ENCODE data around the gene SLC2A4.
"Not testable (repeated sequence)": the region's sequence is repeated elsewhere in the genome, so short reads cannot be mapped to it uniquely, and the experiment has no call there.

Gene SLC2A4

GRCh38 chr17:7281074-7281952 is at the start of gene SLC2A4:
SLC2A4 (plus strand) TSS chr17:7281718; CDS start chr17:7281935, 217 bp downstream.
- peak; percentile 90 for DNase-seq

GRCh38 chr17:7232114-7232513 is 49.4 kb upstream of the SLC2A4 start:
- DNase-seq: no peak

GRCh38 chr17:7233701-7234082 is 47.8 kb upstream of the SLC2A4 start:
- no peak for DNase-seq

- peak; percentile 96 for DNase-seq
Observed at GRCh38 chr17:7234083-7234951, 47.2 kb upstream of the SLC2A4 start, which contains the start of gene DVL2. DVL2 (minus strand) TSS chr17:7234517; CDS start chr17:7234262, 255 bp downstream.

GRCh38 chr17:7235693-7236665 is 45.5 kb upstream of the SLC2A4 start:
- DNase-seq: no peak

- DNase-seq: no peak
Observed at GRCh38 chr17:7236808-7237207, 44.7 kb upstream of the SLC2A4 start.

- no peak for DNase-seq
Observed at GRCh38 chr17:7237266-7237760, 44.2 kb upstream of the SLC2A4 start.

GRCh38 chr17:7237761-7238419 is 43.6 kb upstream of the SLC2A4 start:
- peak; percentile 89 for DNase-seq

- peak; percentile 56 for DNase-seq
Observed at GRCh38 chr17:7238420-7239090, 43.0 kb upstream of the SLC2A4 start.

- peak; percentile 99 for DNase-seq
Observed at GRCh38 chr17:7239091-7240027, 42.2 kb upstream of the SLC2A4 start, which contains the start of gene PHF23. PHF23 (minus strand) TSS chr17:7239457; CDS start chr17:7239279, 178 bp downstream.

- no peak for DNase-seq
Observed at GRCh38 chr17:7240375-7240774, 41.1 kb upstream of the SLC2A4 start.

- DNase-seq: no peak
Observed at GRCh38 chr17:7241090-7241733, 40.3 kb upstream of the SLC2A4 start.

- DNase-seq: peak; percentile 94
Observed at GRCh38 chr17:7241783-7242716, 39.5 kb upstream of the SLC2A4 start, which contains the start of gene GABARAP. GABARAP (minus strand) TSS chr17:7242449; CDS start chr17:7242330, 119 bp downstream.

- DNase-seq: peak; percentile 95
Observed at GRCh38 chr17:7242717-7243452, 38.6 kb upstream of the SLC2A4 start.

- no peak for DNase-seq
Observed at GRCh38 chr17:7243453-7243729, 38.1 kb upstream of the SLC2A4 start.

- DNase-seq: not testable (repeated sequence)
Observed at GRCh38 chr17:7243838-7244237, 37.7 kb upstream of the SLC2A4 start.

- DNase-seq: no peak
Observed at GRCh38 chr17:7246779-7247178, 34.7 kb upstream of the SLC2A4 start.

All from CD4-positive, alpha-beta T cell treated with Interleukin-10 for 1 hour (primary cell).